AG04450 (cell line): ENCODE measurements around the gene COA5. TPM values are rescaled to one million over a fixed set of nuclear protein-coding genes. Genes with fewer than 3 reads are reported as not detected.
A peak's percentile ranks its signal among the peaks of the same experiment; 100 is the strongest.

Experiments used
- CTCF ChIA-PET: fragments of 300-600, 350-600 bp; formaldehyde crosslinking; extraction: SDS; loops from one replicate; lab custom pipeline; 2022; ENCODE audit warnings: antibody characterized with exemption, inconsistent platforms; lab: Charles Lee
- POLR2A ChIA-PET: fragments of 350-600 bp; formaldehyde crosslinking; extraction: SDS; loops from one replicate; lab custom pipeline; 2021; ENCODE audit warnings: antibody characterized with exemption, inconsistent platforms; lab: Yijun Ruan, JAX
- DNase-seq: peaks from one replicate; pipeline ENCODE4 v3.0.0-alpha.2; 2011; ENCODE audit warnings: low read depth, low spot score
- H3K27ac ChIP-seq: one replicate; pipeline ENCODE4 v1.5.1; 2012; ENCODE audit warnings: low read depth, low read length, control low read depth
- H3K27me3 ChIP-seq: one replicate; pipeline ENCODE4 v1.6.0; 2012; ENCODE audit warnings: low read length; ENCODE audit not compliant: control insufficient read depth, insufficient read depth
- H3K4me3 ChIP-seq: 2 replicates; pipeline ENCODE4 v1.5.1; 2011; ENCODE audit warnings: mild to moderate bottlenecking, low read depth, low read length, control low read depth
- H3K9me3 ChIP-seq: 2 replicates; pipeline ENCODE4 v1.5.1; 2012; ENCODE audit warnings: low read length; ENCODE audit not compliant: control insufficient read depth, insufficient read depth
- polyA plus RNA-seq: library from polyadenylated mRNA; depleted of rRNA; stranded (reverse); fragments of >200 nt; gene quantifications from 2 replicates; pipeline ENCODE4 v1.2.3, GENCODE V29; 2011
- TF ChIP-seq, protein P1 (sequence below): IDR thresholded peaks from 2 replicates; pipeline ENCODE4 v1.5.1; 2011; ENCODE audit warnings: low read depth, low read length, control low read depth, inconsistent platforms

Gene COA5
- polyA plus RNA-seq, 1 experiment = 27.4 TPM

DNA sequence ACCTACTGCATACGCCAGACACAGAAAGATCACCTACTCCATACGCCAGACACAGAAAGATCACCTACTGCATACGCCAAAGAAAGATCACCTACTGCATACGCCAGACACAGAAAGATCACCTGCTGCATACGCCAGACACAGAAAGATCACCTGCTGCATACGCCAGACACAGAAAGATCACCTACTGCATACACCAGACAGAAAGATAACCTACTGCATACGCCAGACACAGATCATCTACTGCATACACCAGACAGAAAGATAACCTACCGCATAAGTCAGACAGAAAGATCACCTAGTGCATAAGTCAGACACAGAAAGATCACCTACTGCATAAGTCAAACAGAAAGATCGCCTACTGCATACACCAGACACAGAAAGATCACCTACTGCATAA is 25.8 kb downstream of the COA5 start:
- Histone ChIP-seq H3K4me3 (no peak overlapping the region), H3K27ac (no peak overlapping the region), H3K9me3 (no peaks in the 10 kb centered on the region), H3K27me3 (no peaks in the 10 kb centered on the region)
- TF ChIP-seq, protein P1, sequence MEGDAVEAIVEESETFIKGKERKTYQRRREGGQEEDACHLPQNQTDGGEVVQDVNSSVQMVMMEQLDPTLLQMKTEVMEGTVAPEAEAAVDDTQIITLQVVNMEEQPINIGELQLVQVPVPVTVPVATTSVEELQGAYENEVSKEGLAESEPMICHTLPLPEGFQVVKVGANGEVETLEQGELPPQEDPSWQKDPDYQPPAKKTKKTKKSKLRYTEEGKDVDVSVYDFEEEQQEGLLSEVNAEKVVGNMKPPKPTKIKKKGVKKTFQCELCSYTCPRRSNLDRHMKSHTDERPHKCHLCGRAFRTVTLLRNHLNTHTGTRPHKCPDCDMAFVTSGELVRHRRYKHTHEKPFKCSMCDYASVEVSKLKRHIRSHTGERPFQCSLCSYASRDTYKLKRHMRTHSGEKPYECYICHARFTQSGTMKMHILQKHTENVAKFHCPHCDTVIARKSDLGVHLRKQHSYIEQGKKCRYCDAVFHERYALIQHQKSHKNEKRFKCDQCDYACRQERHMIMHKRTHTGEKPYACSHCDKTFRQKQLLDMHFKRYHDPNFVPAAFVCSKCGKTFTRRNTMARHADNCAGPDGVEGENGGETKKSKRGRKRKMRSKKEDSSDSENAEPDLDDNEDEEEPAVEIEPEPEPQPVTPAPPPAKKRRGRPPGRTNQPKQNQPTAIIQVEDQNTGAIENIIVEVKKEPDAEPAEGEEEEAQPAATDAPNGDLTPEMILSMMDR = no peak
- ChIA-PET CTCF (no interaction called here), POLR2A (no interaction called here)
- no peak for DNase-seq

DNA sequence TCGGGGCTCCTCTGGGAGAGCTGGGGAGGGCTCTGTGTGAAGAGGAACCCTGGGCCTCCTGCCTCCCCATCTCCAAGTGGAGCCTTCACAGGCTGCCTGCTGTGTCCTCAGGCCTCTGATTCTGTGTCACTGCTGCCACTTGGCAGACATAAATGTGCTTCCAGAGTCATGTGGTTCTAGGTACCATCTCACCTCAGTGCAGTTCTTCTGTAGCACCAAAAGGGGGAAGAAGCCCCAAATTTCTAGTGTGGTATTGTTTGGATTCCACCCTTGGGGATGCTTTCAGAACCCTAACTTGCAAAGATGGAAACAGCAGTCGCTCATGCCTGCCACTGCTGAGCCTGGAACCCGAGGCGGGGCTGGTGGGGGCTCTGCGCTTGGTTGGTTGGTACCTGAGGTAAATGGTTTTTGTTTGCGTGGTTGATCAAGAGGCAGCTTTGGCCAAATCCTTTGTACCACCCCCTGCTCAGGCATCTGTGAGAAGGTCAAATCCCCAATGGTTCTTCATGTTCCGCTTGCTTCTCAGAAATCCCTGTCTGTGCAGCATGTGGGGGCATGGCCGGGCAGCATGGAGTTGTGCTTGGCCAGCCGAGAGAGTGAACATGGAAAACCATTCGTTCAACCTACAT is 27.5 kb downstream of the COA5 start:
- Histone ChIP-seq H3K27me3 (no peaks in the 10 kb centered on the region), H3K4me3 (no peak overlapping the region), H3K9me3 (no peaks in the 10 kb centered on the region), H3K27ac (no peak overlapping the region)
- TF ChIP-seq, protein P1 = no peak
- POLR2A ChIA-PET = no interaction called here
- CTCF ChIA-PET = no interaction called here
- DNase-seq = no peak

DNA sequence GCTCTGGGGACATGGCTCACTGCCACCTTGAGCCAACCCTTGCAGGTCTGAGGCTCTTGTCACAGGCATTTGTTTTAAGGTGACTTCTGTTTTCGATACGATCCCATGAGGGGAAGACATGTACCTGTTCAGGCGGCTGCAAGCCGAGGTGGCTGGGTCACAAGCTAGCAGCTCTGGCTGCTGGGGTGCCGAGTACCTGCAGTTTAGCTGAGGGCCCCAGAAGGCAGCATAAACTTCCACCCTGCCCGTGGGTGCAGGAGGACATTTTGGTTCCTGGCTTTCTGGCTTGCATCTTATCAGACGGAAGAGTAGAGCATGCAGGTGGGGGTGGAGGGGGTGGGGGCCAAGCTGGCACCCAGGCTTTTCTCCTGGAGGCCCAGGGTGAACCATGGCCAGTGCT is 28.4 kb downstream of the COA5 start:
- H3K27me3 ChIP-seq = no peaks in the 10 kb centered on the region
- no peak for DNase-seq
- H3K27ac ChIP-seq = no peak overlapping the region
- no peaks in the 10 kb centered on the region for H3K9me3 ChIP-seq
- TF ChIP-seq, protein P1 = no peak
- no peak overlapping the region for H3K4me3 ChIP-seq
- ChIA-PET CTCF (no interaction called here), POLR2A (no interaction called here)

DNA sequence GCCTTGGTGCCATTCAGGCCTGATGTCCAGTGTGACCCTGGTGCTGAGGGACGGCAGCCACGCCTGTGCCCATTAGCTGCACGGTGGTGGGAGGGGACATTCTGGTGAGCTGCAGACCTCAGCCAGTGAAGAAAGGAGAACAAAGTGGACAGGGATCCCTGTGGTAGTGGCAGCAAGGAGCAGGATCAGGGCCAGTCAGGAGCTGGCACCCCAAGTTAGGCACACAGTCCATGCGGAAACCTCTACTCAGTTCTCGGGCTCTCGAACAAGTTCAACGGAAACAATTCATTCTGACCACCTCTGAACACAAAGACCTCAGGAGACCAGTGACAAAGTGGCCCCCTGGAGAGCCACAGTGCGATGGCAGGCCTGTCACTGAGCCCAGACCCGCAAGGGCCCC is 30.1 kb downstream of the COA5 start:
- no peaks in the 10 kb centered on the region; the same call in 1 of the 2 replicates for H3K9me3 ChIP-seq
- no peaks in the 10 kb centered on the region for H3K27me3 ChIP-seq
- DNase-seq = no peak
- no peak overlapping the region for H3K27ac ChIP-seq
- POLR2A ChIA-PET = no interaction called here
- CTCF ChIA-PET = no interaction called here
- H3K4me3 ChIP-seq = no peak overlapping the region
- TF ChIP-seq, protein P1 = no peak

DNA sequence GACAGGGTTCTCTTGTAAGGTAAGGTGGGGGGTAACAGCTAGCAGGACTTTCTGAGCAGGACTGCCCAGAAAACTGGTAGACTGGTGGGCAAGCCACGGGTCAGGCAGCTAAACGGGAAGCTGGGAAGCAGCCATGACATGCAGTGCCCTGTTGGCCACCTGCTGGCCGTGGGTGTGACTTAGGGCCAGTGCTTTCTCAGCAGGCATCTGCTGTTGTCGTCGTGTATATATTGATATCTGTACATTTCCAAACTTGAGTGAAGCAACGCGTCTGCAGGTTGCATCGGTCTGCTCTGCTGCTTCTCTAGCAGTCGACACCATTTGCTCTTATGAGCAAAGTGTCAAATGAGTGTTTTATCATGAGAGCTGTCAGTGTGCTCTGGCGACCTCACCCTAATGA is 31.0 kb downstream of the COA5 start:
- ChIA-PET POLR2A (no interaction called here), CTCF (no interaction called here)
- H3K27ac ChIP-seq = no peak overlapping the region

More for the DNA sequence above, 31.0 kb downstream of the COA5 start:
- Histone ChIP-seq H3K27me3 (no peaks in the 10 kb centered on the region), H3K9me3 (no peaks in the 10 kb centered on the region; the same call in 1 of the 2 replicates), H3K4me3 (no peak overlapping the region)
- TF ChIP-seq, protein P1 = peak; percentile 16; the same call in 1 of the 2 replicates
- DNase-seq = no peak
